Stimulated activated CD4-positive, alpha-beta T cell treated with anti-CD3 and anti-CD28 coated beads, Interleukin-12 subunit alpha, Interleukin-12 subunit beta, amount 100 ng/mL, for 24 hours (primary cell): ENCODE data around the gene ZNF19.
"Not testable (repeated sequence)": the region's sequence is repeated elsewhere in the genome, so short reads cannot be mapped to it uniquely, and the experiment has no call there.

Experiments used
- DNase-seq, 2 experiments: peaks; one replicate each; pipeline ENCODE4 v3.0.0-alpha.2; 2020; ENCODE audit warnings: low read depth in 2 of 2

The ZNF19 gene

DNA sequence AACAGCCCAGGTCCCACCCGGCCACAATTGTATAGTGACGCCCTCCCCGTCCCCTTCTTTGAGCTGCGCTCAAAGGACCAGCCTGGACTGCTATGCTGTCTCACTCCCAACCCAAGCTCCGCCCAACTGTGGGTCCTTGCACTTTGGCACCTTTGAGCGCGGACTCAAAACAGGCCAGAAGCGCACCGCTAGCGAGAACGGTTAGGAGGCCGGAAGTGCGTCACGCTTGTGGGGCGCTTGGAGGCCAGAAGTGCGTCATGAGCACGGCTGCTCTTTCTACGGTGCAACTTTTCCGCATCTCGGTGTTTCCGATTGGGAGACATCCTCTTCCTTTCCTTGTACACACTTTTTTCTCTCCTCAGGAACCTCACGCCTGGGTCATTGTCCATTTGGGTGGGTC lies at the start of gene ZNF19:
ZNF19 (minus strand) TSS at position 203 of the 400 bp plus-strand sequence. CDS start 7,210 bp downstream, outside the sequence.
- no peak for DNase-seq

DNA sequence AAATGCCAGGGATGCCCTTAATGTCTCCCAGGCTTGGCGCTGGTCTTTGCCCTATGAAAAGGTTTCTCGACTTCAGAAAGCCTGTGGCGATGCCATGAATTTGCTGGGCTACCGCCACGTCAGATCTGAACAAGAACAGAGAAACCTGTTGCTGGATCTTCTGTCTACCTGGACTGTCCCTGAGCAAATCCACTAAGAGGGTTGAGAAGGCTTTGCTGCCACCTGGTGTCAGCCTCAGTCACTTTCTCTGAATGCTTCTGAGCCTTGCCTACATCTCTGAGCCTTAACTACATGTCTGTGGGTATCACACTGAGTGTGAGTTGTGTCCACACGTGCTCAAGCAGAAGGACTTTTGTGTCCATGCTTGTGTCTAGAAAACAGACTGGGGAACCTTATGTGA lies 48.5 kb upstream of the ZNF19 start:
- DNase-seq, result peak in 1 of 2 experiments; percentile 17

DNA sequence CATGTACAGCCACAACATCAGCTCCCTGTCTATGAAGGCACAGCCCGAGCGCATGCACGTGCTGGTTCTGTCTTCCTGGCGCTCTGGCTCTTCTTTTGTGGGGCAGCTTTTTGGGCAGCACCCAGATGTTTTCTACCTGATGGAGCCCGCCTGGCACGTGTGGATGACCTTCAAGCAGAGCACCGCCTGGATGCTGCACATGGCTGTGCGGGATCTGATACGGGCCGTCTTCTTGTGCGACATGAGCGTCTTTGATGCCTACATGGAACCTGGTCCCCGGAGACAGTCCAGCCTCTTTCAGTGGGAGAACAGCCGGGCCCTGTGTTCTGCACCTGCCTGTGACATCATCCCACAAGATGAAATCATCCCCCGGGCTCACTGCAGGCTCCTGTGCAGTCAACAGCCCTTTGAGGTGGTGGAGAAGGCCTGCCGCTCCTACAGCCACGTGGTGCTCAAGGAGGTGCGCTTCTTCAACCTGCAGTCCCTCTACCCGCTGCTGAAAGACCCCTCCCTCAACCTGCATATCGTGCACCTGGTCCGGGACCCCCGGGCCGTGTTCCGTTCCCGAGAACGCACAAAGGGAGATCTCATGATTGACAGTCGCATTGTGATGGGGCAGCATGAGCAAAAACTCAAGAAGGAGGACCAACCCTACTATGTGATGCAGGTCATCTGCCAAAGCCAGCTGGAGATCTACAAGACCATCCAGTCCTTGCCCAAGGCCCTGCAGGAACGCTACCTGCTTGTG lies 47.8 kb upstream of the ZNF19 start:
- no peak for DNase-seq

DNA sequence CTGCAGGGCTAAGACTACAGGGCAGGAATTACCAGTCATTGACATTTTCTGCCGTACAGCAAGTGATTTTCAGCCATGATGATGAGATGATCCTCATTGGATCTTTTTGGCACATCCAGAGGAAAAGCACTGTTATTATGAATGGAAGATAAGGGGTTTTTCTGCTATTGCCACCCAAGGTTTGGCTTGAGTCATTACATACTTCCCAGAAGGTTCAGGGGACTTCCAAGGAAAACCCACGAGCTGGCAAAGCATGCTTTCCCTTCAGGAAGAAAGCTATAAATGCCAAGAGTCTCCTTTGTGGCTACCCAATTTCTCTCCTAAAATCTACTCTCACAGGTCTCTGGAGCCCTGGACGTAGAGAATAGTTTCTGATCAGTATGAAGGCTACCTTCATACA lies 43.2 kb upstream of the ZNF19 start:
- DNase-seq, result no peak

DNA sequence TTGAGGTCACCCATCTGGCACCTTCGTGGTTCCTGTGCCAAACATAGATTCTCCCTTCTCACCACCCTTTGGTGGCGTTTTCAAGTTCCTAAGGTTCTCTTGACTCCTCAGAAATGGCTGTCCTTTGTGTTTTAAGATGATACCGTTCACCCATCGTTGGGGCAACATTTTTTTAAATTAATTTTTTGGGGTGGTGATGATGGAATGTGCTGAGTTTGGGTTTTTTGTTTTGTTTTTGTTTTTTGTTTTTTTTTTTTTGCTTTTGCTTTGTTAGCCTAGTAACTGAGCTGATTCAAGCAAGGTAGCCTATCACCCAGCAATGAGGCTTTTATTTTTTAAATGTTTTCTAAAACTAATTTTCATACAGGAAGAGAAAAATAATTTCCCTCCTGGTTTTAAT lies 39.7 kb upstream of the ZNF19 start:
- DNase-seq, result no peak

DNA sequence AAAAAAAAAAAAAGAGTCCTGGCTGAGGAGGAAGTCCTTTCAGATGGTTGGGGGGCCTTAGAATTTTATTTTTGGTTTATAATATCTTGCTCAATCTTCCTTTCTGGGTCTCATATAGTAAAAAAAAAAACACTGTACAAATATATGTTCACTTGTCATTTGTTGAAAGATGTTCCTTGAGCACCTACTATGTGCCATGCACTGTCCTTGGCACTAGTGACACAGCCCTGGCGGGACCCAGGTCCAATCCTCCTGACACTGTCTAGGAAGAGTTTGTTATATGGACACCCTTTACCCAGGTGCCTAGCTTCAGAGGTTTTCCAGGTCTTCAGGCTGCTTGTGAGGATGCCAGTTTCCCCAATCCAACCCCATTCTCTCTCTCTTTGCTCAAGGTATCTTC lies 39.1 kb upstream of the ZNF19 start:
- no peak for DNase-seq

DNA sequence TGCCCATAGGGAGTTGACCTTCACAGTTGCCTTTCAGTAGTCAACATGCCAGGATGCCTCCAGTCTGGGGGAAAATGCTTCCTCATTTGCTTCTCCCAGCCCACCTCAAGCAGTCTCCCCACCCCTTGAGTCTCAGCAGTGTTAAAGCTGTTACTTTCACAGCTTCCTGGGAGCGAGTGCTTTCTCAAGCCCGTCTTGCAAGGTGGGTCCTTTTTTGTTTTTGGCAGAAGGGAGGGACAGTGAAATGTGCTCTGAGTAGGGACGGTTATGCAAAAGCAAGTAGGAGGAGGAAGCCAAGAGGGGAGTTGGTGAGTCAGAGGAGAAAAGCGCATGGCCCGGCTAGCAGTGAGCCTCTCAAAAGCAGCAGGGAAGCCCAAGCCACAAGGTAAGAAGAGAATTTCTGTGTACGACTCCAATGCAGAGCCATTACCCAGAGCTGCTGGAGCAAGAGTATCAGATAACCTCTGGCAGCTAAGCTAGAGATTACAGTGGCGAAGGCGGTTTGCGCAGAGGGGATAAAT lies 37.0 kb upstream of the ZNF19 start, which contains the start of gene CHST4:
CHST4 (plus strand) TSS at position 316 of the 521 bp plus-strand sequence. CDS start 10,252 bp downstream, outside the sequence.
- DNase-seq, result no peak

DNA sequence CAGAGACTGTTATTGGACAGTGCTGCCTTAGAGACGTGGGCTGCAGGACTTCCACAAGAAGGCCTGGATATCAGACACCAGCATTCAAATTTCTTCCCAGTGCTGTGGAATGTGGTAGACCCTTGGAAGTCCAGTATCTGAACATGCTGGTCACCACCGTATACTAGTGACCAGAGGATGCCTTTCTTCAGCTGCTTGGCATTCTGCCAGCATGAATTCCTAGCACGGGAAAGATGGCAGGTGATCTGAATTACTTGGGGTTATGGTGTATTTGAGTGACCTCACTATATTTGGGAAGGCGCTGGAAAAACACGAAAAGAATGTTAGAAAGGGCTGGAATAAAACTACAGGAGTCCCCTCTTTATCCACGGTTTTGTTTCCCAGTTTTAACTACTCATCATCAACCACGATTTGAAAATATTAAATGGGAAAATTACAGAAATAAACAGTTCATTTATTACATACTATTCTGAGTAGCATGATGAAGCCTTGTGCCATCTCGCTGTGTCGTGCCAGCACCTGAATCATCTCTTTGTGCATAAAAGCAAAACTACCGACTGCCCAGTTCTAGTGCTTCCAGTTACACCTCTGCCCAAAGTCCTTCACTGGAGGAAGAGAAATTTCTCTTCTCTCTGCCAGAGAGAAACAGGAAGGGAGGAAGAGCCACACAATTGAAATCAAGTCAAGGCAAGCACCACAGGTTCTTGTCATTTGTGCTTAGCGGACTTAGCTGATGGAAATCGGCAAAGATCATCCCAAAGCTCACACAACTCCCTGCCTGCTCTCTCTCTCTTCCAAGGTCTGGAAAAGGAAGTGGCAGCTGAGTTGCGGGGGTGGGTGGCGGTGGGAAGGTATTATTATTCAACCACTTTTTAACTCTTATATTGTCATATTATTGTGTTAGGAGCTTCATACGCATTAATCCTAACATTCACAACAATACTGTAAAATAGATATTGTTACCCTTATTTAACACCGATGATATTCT lies 35.7 kb upstream of the ZNF19 start:
- no peak for DNase-seq

DNA sequence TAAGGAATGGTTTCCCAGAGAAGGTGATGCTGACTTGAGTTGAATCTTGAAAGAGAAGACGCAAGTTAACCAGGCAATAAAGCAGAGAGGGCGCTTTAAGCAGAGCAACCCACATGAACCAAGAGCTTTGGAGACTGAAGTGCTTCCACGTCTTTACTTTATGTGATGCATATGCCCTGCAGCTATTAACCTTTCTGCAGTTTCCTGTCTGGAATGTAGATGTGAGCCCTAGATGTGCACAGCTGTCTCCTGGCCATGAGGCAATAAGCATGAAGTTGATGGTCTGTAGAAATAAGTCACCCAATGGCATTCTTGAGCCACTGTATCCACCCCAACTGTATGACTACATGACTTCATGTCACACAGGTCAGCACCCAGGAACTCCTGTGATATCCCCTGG lies 31.4 kb upstream of the ZNF19 start:
- no peak for DNase-seq

DNA sequence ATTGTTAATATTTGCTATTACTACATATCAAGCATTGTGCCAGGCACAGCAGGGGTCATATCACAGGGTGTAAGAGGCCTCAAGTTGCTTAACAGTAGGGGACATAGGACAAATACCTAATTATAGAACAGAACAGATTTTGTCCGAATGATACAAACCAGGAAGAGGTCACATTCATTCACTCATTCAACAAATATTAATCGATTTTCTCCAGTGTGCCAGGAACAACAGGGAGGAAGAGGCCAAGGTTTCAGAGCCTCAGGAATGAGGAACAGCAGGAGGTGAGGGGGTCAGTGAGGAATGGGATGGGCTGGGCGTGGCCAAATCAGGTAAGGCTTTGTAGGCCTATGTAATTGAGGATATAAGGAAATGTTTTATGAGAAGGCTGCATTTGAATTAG lies 25.9 kb upstream of the ZNF19 start:
- DNase-seq, result no peak

DNA sequence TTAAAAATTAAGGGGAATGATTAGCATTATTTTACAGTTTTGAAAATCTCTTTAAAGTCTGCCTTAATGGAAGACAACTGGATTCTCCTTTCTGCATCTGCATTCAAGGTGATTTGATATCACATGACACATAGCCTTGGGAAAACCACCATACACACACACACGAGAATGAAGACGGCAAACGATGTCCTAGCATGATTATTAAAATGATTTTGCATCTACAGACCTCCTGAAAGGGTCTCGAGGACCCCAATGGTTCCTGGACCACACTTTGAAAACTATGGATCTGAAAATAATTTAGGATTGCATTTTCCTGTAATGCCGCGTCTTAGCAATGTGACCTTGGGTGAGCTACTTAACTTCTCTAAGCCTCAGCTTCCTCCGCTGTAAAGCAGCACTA lies 25.4 kb upstream of the ZNF19 start:
- DNase-seq, result no peak

DNA sequence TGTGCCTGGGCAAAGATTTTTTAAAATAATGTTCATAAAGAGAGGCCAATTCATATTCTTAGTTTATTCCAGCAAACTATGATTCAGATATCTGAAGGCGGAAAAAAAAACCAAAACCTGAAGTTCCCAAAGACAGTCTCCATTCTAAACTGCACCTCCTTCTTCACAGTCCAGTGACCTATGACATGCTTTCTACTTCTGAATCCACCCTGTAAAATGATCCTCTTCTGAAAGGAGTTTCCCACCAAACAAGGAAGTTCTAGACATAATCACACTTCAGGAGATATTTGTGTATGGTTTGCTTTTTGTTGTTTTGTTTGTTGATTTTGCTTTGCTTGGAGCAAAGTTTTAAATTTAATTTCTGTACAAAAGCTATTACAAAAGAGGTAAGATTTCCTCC lies 24.2 kb upstream of the ZNF19 start:
- DNase-seq, result no peak

DNA sequence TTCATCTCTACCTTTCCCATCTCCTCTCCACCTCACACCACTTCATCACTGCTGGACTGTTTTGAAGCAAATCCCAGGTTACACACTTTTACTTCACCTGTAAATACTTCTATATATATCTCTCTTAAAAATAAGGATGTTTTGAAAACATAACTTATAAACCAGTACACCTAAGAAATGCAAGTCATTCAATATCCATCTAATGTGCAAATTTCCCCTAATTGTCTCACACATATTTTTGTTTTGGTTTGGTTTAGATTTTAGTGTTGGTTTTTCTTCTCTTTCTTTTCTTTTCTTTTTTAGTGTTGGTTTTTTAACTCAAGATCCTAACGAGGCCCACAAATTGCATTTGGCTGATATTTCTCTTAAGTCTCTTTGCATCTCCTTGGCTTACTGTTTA lies 17.9 kb upstream of the ZNF19 start:
- no peak for DNase-seq

DNA sequence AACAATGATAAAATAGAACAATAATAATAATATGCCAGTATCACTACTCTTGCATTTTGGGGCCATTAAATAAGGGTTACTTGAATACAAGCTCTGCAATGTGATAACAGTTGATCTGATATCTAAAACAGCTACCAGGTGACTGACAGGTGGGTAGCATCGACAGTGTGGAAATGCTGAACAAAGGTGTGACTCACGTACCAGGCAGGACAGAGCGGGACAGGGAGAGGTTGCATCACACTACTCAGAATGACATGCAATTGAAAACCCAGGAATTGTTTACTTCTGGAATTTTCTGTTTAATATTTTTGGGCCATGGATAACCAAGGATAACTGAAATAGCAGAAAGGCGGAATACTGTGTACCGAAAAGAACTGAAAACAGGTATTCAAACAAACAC lies 15.8 kb upstream of the ZNF19 start:
- DNase-seq, result no peak

DNA sequence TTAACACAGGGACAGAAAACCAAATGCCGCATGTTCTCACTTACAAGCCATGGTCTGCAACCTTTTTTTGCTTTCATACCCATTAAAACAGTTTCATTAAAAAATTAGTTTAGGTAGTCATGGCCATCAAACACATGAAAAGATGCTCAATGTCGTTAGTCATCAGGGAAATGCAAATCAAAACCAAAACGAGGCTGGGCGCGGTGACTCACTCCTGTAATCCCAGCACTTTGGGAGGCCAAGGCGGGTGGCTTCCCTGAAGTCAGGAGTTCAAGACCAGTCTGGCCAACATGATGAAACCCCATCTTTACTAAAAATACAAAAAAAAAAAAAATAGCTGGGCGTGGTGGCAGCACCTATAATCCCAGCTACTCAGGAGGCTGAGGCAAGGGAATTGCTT lies 14.9 kb upstream of the ZNF19 start:
- not testable (repeated sequence) for DNase-seq

DNA sequence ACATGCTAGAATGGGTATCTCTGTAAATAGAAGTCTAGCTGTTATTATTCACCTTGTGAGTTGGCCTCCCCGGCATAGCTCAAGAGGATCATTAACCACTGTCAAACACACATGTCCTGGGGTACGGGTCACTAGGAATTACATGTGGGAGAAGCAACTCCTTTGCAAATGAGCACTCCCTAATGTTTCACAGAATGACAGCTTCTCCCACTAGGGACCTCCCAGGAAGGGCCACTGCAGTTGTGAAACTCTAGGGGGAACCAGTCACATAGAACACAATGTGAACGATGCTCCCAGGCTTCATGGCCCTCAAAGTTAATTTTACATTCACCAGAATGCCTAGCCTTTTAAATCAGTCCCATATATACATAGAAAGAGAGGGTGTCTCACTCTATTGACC lies 12.4 kb upstream of the ZNF19 start:
- no peak for DNase-seq

DNA sequence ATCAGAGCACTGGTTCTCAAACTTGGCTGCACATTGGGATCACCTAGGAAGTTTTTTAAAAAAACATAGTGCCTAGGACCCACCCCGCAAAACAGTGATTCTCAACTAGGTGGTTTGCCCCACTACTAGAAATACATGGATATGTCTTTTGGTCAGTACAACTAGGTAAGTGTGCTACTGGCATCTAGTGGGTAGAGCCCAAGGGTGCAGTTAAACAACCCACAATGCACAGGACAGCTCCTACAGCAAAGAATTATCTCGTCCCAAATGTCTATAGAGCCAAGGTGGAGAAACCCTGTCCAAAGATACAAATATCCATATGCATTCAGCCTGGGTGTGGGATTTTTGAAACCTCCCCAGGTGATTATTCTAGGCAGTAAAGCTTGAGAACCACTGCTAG lies 11.8 kb upstream of the ZNF19 start:
- DNase-seq, result no peak

DNA sequence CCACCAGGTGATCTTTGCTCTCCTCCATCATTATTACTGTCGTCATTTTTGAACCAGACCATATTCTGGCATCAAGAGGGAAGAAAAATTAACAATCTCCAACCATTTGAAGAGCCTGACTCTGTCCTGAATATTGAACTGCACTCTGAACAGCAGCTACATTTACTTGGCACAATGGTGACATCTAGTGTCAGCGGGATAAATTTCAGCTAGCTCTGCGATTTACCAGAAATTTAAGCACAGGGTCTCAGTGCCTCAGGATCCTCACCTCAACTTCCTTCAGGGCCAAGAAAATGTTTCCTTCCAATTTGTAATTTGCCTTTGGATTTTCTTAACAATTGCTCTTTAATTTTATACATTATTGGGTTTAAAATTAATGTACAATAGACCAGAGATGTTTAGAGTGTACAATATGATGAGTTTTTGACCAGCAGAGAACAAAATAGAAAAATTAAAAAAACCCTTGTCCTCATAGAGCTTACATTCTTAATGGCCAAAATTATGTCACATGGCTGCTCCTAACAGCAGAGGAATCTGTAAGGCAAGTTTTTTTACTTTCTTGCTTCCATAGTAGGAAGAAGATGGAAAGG lies 10.7 kb upstream of the ZNF19 start:
- peak; percentile 5 to 35 for DNase-seq

DNA sequence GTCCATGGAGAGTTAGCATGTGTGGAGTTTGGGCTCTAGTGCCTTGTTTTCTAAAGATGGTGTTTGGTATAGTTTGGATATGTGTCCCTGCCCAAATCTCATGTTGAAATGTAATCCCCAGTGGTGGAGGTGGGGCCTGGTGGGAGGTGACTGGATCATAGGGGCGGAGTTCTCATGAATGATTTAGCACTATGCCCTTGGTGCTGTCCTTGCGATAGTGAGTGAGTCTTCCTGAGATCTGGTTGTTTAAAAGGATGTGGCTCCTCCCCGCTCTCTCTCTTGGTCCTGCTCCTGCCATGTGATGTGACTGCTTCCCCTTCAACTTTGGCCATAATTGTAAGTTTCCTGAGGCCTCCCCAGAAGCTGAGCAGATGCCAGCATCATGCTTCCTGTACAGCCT lies 8.9 kb upstream of the ZNF19 start:
- no peak for DNase-seq

DNA sequence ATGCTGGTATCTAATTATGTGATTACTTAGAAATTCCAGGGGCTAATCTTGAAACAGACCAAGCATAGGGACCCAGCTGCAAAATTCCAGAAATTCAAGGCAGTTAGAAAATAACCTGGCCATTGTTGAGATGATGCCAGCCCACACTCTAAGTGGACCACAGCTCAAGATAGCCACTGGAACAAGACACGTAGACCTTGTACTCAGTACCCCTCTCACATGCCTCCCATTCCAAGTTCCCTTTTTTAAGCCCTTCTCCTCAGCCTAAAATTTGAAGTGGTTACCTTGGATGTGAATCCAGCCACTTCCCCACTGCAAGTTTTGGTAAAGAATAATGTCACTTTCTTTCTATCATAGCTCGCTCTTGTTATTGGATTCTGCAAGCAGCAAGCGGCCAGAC lies 4.1 kb upstream of the ZNF19 start:
- DNase-seq, result no peak

DNA sequence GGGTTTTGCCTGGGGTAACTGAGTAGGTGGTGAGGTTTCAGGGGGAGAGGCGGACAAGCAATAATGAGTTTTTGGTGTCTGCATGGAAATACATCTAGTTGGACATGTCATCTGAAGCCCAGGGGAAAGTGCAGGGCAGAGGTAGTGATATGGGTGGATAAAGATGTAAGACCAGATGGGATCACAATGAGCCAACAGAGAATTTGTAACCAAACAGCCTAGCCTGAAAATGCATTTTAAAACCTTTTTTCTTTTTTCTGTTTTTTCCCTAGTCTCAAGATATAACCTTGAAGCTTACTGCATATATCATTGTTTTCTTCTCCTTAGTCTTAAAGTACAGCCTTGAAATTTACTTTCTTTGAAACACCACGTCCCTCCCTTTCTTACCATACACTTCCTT lies 3.7 kb upstream of the ZNF19 start:
- no peak for DNase-seq

DNA sequence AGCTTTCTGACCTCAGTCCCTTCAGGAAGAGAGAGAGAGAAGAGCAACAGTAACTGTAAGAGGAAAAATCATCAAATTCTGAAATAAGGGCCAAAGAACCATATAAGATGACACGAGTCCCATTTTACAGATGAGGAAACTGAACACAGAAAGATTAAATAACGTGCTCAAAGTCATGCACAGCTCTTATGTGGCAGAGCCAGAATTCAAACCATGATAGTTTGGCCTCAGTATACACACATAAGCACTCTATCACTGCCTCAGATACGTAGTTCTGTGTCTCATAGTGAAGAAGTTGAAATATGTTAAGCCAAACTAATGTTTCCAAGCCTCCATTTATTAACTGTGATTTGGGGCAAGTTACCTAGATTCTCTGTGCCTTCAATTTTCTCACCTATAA lies 1.9 kb upstream of the ZNF19 start:
- DNase-seq, result no peak
